ENCODE measurements around the gene OSBPL6.

Gene OSBPL6

GRCh38 chr2:178429336-178429735 is 235.0 kb downstream of the OSBPL6 start:
- TF ChIP-seq CTCF (IDR thresholded peaks at IDR 0.05; ENCODE audit: low read depth, low read length): no peak
- no peak overlapping the region for H3K4me3 ChIP-seq (ENCODE audit: low read depth, low read length)

GRCh38 chr2:178436662-178437061 is 242.3 kb downstream of the OSBPL6 start:
- no peak for TF ChIP-seq CTCF (IDR thresholded peaks at IDR 0.05; ENCODE audit: low read depth, low read length)
- no peak overlapping the region for H3K4me3 ChIP-seq (ENCODE audit: low read depth, low read length)

DNA sequence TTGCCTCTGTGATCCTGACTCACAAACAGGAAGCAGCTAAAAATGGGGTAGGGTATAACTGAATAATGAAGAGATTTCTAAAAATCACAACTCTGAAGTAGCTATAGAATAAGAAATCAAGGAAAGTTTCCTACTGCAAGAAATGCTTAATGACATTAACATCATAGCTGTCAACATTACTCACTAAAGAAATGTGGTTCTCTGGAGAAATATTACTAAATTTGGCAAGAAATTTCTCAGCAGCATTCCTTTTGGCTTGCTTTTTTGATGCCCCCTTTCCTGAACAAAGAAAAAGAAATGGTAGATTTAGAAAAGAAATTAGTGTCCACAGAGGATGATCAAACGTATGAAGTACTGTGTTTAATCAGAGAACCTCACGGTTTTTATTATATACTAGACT is 247.1 kb downstream of the OSBPL6 start:
- no peak overlapping the region for H3K4me3 ChIP-seq (ENCODE audit: low read depth, low read length)
- no peak for TF ChIP-seq CTCF (IDR thresholded peaks at IDR 0.05; ENCODE audit: low read depth, low read length)

DNA sequence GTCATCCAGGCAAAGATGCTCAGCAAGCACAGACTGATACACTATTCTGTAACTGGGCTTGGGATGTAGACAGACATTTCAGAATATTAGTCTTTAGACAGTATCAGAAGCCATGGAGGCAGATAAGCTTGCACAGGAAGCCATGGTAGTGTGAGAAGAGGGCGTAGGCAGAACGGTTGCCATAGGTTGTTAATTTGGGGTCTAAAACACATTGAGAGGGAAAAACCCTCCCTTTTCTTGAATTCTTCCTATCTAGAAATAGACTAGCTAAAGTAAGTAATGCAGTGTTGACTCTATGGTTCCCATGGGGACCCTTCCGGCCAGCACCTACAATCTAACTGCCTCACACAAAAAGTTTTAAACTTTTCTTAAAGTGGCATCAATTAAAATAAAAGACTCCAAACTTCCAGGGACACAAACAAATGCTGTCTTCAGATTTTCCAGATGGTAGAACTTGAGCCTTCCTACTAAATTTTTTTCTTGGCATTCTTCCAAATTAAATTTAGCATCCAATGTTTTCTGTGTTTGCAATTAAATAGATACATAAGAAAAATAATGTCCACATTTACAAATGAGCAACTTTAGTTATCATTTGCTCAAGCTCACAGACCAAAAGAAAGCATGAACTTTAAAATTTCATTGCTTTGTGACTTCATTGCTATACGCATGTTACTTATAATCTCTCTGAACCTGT is 254.8 kb downstream of the OSBPL6 start:
- H3K4me3 ChIP-seq (ENCODE audit: low read depth, low read length): no peak overlapping the region
- TF ChIP-seq CTCF (IDR thresholded peaks at IDR 0.05; ENCODE audit: low read depth, low read length): no peak

DNA sequence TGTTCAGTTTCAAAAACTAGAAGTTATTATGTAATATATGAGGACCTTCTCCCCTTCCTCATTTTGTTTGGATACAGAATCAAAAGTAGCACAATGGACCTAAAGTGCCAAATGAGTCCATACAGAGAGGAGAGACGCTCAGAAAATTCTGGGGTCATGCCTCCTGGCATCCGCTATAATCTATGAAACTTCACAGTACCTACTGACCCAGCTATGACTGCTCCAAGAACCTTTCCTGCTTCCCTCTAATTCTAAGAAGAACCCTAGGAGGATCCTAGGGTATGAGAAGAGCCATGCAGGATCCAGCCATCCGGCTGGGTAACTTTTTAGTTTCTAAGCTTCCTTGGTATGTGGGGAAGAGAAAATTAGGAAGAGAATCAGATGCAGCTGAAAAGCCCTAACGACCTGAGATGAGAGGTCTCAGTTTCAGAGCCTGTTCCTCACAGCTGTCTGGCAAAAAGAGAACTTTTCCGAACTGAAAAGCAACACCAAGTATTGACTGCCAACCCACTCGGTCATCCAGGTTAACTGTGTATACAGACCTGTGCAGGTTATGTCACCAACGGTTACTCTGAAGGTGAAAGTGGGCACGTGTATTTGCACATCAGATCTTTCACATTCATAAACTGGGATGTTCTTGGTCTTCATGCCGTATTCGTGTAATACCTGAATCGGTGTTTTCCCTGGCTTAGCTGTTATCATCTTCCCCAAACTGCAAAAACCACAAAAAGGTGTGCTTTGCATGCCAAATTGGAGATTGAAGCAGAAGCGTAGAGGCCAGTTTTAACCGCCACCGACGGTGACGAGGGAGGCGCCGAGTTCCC is 255.6 kb downstream of the OSBPL6 start:
- H3K4me3 ChIP-seq (ENCODE audit: low read depth, low read length): peak overlapping the region; percentile 83
- no peak for TF ChIP-seq CTCF (IDR thresholded peaks at IDR 0.05; ENCODE audit: low read depth, low read length)

DNA sequence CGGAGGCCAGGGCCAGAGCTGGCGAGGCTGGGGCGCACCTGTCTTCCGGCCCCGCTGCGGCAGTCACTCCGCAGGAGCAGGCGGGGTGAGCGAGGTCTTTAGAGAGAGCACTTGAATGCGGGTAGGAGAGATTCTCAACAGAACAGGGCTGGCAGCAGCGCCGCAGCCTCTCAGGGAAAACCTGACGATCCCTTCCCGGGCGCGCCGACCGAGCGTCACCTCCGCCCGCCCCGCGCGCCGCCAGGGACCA is 256.1 kb downstream of the OSBPL6 start:
- TF ChIP-seq CTCF (IDR thresholded peaks at IDR 0.05; ENCODE audit: low read depth, low read length): no peak
- peak overlapping the region; percentile 83 for H3K4me3 ChIP-seq (ENCODE audit: low read depth, low read length)

GRCh38 chr2:178450774-178451525 is 256.6 kb downstream of the OSBPL6 start, which contains the start of the genes PJVK and PRKRA:
TSS of gene PJVK (plus strand) at chr2:178451378. CDS start at chr2:178453410, 2,032 bp downstream.
TSS of gene PRKRA (minus strand) at chr2:178451175. CDS start at chr2:178451030, 145 bp downstream.
- TF ChIP-seq CTCF (IDR thresholded peaks at IDR 0.05; ENCODE audit: low read depth, low read length): no peak

More at GRCh38 chr2:178450774-178451525, 256.6 kb downstream of the OSBPL6 start, which contains the start of the genes PJVK and PRKRA:
- peak within 1 kb of the TSS; percentile 83 for H3K4me3 ChIP-seq (ENCODE audit: low read depth, low read length)
